ENCODE data around the gene LYST.
"Not testable (repeated sequence)": the region's sequence is repeated elsewhere in the genome, so short reads cannot be mapped to it uniquely, and the experiment has no call there.

The LYST gene

DNA sequence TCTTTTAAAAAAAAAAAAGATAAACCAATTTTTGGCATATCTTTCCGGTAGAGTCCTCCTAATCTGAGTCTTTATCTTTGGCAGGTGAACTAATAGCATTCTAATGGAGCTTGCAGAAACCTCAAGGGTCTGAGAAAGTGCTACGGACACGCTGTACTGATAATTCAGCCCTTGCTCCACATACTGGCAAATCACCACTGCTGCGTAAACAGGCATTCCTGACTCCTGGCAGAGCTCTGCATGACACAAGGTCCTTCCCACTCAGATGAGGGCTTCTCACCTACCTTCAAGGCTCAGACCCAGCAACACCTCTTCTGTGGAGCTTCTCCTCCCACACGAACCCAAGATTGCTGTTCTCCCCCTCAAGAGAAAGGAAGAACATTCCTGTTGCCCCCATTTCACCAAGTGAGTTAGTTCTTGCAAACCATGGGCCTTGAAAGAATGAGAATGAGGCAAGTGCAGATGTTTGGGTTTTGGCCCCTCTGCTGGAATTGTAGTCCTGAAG is 48.0 kb downstream of the LYST start:
- DNase-seq = no peak

DNA sequence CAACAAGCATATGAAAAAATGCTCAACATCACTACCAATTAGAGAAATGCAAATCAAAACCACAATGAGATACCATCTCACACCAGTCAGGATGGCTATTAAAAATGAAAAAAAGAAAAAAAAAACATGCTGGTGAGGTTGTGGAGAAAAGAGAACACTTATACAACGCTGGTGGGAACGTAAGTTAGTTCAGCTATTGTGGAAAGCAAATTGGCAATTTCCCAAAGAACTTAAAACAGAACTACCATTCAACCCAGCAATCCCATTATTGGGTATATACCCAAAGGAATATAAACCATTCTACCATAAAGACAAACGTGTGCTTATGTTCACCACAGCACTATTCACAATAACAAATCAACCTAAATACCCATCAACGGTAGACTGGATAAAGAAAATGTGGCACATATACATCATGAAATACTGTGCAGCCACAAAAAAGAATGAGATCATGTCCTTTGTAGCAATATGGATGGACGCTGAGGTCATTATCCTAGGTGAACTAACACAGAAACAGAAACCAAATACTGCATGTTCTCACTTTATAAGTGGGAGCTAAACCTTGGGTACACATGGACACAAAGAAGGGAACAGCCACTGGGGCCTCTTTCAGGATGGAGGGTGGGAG is 49.5 kb downstream of the LYST start:
- no peak for DNase-seq

DNA sequence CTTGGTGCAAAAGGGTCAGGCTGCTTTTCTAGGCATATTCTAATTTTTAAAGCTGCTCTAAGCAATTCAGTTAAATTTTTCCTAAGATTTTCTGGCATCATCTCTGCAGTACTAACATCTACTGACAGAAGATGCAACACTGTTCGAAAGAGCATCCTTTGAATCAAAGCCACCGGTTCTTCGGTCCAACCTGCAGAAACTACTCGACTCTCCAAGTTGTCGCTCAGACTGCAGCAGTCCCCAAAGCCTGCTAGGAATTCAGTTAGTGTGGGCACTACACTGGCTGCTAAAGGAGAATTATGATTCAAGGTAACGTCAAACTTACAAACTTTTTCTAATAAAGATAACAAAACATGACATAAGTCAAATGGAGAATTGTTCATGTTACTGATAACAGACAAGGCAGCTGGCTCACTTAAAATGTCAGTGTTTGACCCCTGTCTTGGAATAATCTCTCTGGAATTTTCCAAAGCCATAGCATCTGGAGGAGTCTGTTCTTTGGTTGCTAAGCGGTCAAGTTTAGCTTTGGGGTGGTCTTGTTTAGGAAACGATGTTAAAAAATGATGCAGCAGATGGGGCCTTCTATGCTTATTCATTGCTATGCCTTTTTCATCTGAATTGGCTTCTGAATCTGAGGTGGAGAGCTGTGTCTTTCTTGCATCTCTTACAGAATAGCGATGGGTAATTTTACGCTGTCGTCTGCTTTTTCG is 56.9 kb downstream of the LYST start:
- DNase-seq = no peak

DNA sequence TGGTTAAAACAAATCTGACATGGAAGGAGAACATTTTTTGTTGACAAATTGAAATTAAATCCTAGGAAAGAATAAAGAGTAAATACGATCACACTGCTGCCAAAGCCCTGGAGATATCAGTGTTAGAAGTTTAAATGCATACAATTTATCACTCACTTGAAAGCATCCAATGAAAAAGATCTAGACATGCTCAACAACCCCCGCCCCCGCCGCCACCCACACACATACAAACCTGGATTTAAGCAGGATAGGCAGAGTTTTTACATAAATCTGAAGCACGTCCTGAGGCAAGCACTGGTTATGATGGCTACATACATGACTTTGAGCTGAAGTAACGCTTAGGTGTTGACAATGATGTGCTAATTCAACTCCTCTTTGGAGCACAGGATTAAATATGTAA is 58.5 kb downstream of the LYST start:
- DNase-seq = no peak

DNA sequence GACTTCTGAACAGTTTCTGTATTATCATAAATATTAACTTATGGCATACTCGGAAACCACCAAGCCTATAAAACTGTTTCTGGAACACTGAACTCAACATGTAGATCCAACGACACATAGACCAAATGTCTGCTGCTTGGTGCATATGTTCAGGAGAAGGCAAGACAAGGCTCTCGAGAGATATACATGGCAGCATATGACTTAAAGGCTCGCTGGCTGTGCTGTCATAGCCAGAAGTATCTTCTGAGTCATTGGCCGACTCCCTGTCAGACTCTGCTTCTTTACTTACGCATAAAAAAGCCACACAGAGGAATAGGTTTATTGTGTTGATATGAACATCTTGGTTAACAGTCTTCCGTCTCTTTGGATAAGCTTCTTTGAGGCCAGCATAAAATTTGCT is 60.6 kb downstream of the LYST start:
- DNase-seq = no peak

DNA sequence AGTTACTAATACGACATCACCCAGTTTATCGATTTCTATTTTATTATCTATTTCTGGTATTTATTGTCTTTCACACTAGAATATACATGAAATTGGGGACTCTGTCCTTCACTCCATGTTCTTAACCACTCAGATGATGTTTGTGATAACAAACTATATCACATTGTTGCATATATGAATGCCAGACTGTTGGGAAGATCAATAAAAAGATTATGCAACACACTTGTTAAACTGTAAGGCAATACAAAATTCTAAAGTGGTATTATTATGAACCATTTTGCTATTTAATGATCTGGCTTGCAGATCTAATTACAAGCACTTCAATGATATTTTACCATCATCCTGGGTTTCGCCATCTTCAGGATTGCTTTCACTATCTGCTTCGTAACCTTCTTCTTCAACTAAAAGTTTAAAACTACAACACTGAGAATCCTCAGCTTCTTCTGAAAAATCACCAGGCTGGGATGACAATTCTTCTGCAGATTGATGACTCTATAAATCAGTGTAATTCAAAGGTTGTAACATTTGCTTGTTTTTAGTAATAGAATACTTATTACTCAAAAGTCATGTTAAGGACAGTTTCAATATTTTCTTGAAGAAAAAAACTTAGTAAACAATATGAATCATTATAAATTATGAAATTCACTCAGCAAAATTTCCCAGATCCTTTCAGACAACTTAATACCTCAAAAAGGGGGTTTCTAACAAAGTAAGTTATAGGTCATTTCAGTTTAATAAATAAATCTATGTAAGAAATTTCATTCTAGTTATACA is 63.9 kb downstream of the LYST start:
- DNase-seq = no peak

DNA sequence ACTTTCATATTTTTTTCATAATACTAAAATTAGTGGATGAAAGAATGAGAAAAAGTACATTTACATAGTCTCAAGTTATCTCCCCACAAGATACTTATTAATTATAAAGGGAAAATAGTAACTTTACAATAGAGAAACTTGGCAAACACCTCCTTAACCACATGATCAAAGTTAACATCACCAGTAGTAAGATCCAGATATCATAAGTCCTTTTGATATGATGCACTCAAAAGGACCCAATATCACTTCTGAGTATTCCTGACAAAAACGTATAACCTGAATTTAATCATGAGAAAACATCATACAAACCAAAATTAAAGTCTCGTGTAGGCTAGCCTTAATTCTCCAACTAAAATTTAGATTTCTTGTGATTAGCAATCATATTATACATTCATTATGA is 67.4 kb downstream of the LYST start:
- DNase-seq = no peak

DNA sequence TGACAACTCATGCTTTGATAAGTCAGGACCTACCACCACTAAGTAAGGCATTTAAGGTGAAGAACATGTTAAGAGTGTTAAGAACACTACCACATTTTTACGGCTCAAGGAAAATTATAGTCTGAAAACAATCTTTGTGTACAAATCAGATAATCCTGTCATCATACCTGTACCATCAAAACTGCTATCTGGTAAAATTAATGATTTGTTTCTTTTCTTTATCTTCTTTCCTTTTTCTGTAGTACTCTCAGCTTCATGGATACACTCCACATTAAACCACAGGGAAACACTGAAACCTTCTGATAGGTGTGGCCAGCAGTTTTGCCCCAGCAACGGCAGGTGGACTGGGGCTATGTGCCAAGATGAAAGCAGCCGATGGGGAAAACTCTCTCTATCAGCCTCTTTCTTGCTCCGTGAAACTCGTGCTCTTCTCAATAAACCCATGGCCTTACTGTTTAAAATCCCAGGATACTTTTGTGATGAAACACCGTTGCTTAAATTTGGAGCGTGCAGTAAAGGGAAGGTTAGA is 75.1 kb downstream of the LYST start:
- DNase-seq = no peak

DNA sequence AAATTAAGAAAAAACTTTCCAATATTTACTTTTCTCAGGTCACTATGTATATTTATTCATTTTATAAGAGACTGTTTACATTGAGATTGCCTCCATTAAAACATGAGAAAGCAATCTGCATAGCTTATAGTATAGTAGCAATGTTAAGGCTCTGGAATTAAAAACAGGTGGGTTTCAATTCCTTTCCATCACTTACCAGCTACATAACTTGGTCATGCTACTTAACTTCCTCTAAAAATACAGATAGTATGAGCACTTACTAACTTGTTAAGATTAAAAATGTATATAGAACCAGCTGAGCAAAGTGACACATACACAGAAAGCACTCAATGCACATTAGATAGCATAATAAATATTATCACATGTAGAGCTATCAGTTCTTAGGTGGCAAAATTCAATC is 76.6 kb downstream of the LYST start:
- DNase-seq = no peak

DNA sequence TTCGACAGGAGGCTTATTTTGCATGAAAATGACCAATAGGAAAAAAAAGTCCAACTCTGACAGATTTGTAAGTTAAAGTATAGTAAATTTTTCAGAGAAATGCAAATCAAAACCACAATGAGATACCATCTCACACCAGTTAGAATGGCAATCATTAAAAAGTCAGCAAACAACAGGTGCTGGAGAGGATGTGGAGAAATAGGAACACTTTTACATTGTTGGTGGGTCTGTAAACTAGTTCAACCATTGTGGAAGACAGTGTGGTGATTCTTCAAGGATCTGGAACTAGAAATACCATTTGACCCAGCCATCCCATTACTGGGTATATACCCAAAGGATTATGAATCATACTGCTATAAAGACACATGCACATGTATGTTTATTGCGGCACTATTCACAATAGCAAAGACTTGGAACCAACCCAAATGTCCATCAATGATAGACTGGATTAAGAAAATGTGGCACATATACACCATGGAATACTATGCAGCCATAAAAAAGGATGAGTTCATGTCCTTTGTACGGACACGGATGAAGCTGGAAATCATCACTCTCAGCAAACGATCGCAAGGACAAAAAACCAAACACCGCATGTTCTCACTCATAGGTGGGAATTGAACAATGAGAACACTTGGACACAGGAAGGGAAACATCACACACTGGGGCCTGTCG is 80.3 kb downstream of the LYST start:
- not testable (repeated sequence) for DNase-seq

DNA sequence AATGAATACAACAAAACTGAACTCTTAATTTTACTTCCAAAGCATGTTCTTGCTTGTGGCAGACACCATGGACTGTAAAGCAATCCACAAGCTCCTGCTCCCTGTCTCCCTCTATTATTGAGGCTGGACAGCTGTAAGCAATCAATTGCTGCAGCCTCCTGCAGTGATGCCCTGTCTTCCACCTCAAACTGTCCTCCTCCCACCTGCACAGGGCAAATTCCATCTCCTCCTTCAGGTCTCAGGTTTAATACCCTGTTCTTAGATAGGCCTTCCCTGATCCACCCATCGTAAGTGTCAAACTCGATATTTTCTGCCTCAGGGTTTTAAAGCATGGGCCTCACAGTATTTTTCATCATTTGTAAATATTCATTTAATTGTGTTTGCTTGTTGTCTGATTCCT is 81.8 kb downstream of the LYST start:
- DNase-seq = no peak

DNA sequence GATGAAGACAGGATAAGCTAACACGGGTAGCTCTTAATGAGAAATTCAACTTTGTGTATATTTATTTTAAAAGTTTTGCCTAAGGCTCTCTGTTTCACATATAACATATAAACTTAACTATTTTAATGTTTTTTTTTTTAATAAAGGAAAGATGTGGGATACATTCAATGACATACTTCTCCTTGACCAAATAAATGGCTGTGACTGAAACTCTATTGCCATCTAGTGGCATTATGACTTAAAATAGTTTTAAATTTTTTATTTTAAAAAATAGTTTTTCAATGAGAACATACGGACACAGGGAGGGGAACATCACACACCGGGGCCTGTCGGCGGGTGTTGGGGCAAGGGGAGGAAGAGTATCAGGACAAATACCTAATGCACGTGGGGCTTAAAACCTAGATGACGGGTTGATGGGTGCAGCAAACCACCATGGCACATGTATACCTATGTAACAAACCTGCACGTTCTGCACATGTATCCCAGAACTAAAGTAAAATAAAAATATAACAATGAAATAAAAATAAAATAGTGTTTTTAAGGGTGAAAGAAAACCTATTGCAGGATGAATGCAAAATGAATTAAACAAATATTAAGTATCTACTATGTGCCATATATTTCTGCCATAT is 83.4 kb downstream of the LYST start:
- DNase-seq = no peak

DNA sequence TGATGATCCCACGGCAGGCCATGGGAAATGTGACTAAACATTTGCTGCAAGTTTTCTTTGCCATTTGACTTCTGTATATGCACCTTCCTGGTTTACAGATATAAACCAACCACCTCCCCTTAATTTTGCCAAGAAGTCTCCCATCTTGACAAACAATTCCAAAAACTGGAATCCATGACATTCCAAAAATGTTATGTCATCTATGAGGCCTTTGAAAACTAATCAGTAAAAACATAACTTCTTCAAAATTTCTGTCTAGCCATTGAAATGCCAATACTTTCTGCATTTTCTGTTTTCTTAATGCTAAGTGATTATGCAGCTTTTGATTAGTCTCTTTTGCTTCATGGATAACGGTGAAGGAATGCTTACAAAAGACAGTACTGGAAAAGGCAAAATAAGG is 84.1 kb downstream of the LYST start:
- DNase-seq = no peak

DNA sequence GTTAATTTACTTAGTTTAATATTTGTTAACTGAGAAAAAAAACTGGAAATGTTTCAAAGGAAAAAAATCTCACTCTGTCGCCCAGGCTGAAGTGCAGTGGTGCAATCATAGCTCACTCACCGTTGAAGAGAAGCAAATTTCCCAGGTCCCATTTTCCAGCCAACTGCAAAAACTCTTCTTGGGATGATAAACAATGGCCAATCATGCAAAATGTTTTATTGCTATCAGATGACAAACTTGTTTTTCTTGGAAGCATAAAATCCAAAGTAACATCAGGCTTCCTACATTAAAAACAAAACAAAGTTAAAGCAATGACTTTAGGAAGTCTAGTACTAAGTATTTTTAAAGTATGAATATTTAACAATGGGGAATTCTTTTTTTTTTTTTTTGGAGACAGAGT is 84.9 kb downstream of the LYST start:
- no peak for DNase-seq

DNA sequence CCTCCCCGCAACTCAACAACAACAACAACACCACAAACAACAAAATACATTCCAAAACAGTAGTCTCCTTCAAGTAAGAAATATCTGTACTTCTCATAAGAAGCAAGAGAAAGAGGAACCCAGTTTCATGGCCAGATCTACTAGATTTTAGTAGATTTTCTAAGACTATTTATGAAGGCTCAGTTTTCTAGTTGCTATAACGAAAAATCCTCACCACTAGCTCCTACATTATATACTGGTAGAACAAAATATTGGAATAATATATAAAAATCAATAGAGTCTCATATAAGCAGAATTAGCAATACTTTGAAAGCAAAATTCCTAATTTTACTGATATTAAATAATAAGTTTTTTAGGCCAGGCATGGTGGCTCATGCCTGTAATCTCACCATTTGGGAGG is 86.9 kb downstream of the LYST start:
- no peak for DNase-seq

DNA sequence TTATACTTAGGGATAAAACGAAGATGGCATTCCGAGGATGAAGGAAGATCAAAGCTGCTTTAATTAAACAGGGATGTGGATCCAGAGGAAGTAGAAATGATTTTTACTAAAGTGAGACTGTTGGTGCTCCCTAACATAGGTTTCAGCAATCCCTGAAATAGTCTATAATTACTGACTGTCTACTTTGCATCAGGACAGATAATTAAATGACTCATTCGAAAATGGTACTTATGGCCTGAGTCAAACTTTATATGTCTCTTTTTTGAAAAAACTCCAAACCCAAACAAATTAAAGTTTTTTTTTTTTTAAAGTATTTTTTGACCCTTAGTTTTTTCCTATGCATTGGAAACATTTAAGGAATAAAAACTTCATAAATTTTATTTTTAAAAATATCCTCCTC is 90.3 kb downstream of the LYST start:
- DNase-seq = no peak

DNA sequence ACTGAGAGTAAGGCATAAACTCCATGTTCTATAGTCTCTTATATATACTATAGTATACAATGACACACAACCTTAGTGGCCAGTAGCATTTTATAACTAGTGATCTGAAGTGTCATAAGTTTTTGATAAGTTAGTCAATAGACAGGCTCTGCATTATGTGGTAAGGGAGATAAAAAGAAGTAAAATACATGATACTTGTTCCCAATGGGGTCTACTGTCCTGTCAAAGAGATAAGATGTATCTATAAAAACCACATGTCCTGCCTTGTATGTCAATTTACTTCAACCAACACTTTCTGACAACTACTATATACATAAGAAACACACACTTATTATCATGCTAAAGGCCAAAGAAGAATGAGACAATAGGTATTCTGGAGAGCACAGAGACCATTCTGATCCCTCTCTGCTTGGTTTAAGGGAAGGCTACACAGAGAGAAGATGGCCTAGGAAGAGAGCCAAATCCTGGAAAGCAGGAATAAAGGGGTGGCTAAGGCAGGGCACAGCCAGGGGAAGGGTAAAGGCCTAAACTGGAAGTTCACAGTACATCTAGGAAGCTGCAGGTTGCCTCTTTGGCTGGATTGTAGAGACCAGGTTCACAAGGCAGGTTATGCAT is 91.4 kb downstream of the LYST start:
- DNase-seq = no peak

DNA sequence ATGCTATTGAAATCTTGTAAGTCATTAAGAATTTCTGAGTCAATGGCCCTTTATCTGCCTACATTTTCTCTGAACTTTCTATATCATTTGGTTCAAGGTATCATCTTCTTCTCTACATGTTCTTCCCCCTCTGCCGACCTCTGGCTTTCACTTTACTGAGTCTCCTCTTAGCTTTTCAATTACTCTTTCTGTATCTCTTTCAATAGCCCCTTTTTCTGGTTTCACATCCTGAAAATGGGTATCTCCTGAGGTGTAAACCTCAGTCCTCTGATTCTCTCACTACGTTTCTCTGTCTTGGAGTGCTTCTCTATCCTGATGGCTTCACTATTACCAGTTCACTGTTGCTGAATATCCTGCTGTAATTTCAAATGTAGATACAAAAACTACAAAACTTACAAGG is 98.9 kb downstream of the LYST start:
- DNase-seq = no peak

DNA sequence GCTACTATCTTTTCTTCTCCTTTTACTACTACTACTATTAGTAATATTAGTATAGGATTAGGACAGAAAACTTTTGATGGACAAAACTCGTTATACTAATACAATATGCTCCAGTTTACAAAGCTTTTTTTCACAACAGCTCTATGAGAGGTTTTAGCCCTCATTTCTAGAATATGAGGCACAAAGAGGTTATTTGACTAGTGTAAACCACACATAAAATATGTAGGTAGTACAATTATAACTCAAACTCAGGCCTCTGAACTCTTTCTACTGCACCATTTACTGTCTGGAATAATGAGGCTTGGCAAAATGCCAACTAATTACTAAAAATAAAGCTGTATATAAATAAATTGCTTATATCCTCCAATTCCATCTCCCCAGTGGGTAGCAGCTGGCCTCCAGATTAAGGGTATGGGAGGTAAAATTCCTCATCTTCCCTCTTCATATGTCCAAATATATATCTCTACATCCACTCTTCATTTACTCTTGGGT is 99.9 kb downstream of the LYST start:
- no peak for DNase-seq

DNA sequence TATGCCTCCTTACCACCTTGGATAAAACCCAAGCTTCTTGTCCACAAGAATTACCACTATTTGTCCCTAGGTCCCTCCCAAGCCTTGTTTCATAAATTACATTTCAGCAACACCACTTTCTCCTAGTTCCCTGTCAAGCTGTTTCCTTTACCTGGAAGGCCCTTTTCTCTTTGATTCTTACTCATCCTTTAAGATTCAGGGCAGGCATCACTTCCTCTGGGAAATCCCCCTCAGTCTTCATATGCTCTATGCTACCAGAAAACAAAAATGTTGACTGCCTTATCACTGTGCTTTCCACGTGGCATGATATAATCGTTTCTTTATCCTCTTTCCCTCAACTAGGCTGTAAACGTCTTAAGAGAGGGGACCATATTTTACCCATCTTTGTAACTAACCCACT is 102.7 kb downstream of the LYST start:
- peak in 1 of 2 experiments; percentile 3 for DNase-seq

DNA sequence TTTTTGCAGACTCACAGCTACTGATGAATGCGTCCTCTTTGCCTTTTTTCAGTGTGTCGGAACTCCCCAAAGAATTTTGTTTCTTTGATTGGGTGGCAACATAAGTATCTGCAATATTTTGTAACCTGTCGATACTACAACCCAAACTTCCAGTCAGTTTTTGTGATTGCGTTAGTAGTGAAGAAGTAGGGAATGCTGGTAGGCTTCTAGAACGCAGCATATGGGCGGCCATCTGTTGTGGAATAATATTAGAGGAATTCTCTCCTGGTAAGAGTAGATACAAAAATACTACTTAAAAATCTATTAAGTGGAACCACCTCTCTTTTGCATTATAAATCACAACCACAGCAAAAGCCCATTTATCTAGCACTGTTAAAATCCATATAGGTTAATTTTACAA is 107.4 kb downstream of the LYST start:
- no peak for DNase-seq

DNA sequence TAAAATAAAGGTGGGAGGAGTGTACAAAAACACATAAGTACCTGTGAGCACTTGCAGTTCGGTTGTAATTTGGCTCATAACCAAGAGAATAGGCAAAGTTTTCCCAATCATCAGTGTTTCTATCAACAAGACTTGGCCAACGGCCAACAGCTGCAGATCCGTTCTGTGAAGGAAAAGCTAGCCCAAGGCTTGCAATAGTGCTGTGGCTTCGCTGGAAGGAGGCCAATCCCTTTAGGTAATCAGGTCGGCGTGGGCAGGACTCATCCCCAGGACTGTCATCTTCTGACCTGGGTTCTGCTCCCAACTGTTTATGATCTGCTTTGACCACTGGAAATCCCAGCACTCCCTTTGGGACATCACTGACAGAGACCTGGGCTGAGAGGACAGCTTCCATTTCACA is 107.8 kb downstream of the LYST start:
- no peak for DNase-seq

Measured in stimulated activated CD4-positive, alpha-beta T cell treated with anti-CD3 and anti-CD28 coated beads, Interleukin-4, amount 100 ng/mL, for 4 hours (primary cell).